Left lung (tissue), 10 donors: ENCODE results near the gene AGPAT3. TPM values are rescaled to one million over a fixed set of nuclear protein-coding genes. Genes with fewer than 3 reads are reported as not detected.
A peak's percentile ranks its signal among the peaks of the same experiment; 100 is the strongest.

Experiments
- ATAC-seq: fragments of 200-7000 bp; cut with Tn5 transposase; one replicate; pipeline ENCODE4 v1.9.1; 2020; ENCODE audit warnings: moderate library complexity
- DNase-seq, 4 donors: peaks; one replicate each; pipeline ENCODE4 v3.0.0-alpha.2; 2013 to 2020
- H3K27ac ChIP-seq, 2 donors: fragments of 200-600 bp; sonication (generic) in 1 of 2; one replicate each; pipeline versions ENCODE4 v1.5.0 to v1.8.0; 2020 to 2021
- H3K27me3 ChIP-seq, 2 donors: fragments of 200-600 bp; sonication (generic) in 1 of 2; one replicate each; pipeline versions ENCODE4 v1.5.0 to v1.8.0; 2020 to 2021
- H3K36me3 ChIP-seq, 2 donors: fragments of 200-600 bp; sonication (generic) in 1 of 2; one replicate each; pipeline versions ENCODE4 v1.5.0 to v1.8.0; 2020 to 2021
- H3K4me1 ChIP-seq, 2 donors: fragments of 200-600 bp; one replicate each; pipeline ENCODE4 v1.8.0; 2021
- H3K4me3 ChIP-seq, 2 donors: fragments of 200-600 bp; sonication (generic) in 1 of 2; one replicate each; pipeline versions ENCODE4 v1.5.0 to v1.8.0; 2020 to 2021; ENCODE audit warnings: mild to moderate bottlenecking in 1 of 2
- H3K9me3 ChIP-seq, 2 donors: fragments of 200-600 bp; sonication (generic) in 1 of 2; one replicate each; pipeline versions ENCODE4 v1.5.0 to v1.8.0; 2020 to 2021
- intact Hi-C, 2 donors: fragments of 100-400 bp; cut with DNase I; formaldehyde crosslinking; loops; one replicate each; pipeline versions ENCODE4 v1.11.2 to v1.14.2; 2022
- polyA plus RNA-seq, 6 donors: library from polyadenylated mRNA; unstranded; fragments of 120-200 nt; gene quantifications; one replicate each; pipeline ENCODE4 v1.2.1, GENCODE V29; 2013; ENCODE audit not compliant: insufficient read length in 6 of 6
- total RNA-seq, 2 donors: library from RNA; stranded (reverse); fragmentation: NEBNext Ultra II Directional; extraction: Animal tissue kit (Norgen Biotek cat#: 25700); gene quantifications; one replicate each; pipeline ENCODE4 v1.2.1, GENCODE V29; 2021
- TF ChIP-seq, protein P1 (sequence below), 2 donors: fragments of 200-600 bp; sonication (generic) in 1 of 2; IDR thresholded peaks; one replicate each; pipeline versions ENCODE4 v1.5.0 to v1.8.0; 2021; ENCODE audit warnings: antibody characterized with exemption in 2 of 2
- donor health status: DM: no; HTN: yes; CAD: no.
- donor health status: DM: no; HTN: no; CAD: no.

Gene AGPAT3
- total and polyA plus RNA-seq, 8 donors, result 37.4 to 111 (median 42.8) TPM

DNA sequence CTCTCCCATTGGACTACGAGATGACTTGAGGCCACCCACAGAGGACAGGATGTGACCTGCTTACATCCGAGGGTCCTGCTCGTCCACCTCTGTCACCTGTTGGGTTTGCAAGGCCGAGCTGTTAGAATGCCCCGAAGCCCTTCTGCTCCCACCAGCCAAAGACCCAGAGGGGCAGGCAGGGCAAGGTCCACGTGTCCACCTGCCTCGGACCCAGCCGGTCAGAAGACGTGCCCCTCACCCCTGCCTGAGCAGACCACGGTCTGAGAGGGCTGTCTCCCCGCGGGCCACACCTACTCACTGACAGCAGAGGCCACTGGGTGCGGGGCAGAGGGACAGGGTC, 116.8 kb downstream of the AGPAT3 start:
- peak in 1 of 4 donors; percentile 39 for DNase-seq
- TF ChIP-seq, protein P1, sequence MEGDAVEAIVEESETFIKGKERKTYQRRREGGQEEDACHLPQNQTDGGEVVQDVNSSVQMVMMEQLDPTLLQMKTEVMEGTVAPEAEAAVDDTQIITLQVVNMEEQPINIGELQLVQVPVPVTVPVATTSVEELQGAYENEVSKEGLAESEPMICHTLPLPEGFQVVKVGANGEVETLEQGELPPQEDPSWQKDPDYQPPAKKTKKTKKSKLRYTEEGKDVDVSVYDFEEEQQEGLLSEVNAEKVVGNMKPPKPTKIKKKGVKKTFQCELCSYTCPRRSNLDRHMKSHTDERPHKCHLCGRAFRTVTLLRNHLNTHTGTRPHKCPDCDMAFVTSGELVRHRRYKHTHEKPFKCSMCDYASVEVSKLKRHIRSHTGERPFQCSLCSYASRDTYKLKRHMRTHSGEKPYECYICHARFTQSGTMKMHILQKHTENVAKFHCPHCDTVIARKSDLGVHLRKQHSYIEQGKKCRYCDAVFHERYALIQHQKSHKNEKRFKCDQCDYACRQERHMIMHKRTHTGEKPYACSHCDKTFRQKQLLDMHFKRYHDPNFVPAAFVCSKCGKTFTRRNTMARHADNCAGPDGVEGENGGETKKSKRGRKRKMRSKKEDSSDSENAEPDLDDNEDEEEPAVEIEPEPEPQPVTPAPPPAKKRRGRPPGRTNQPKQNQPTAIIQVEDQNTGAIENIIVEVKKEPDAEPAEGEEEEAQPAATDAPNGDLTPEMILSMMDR (IDR thresholded peaks at IDR 0.05), result no peak
- Histone ChIP-seq H3K4me3 (no peak overlapping the region), H3K27ac (no peak overlapping the region), H3K27me3 (peaks cover 0 to 8% of the 10 kb centered on the region in 2 donors), H3K4me1 (no peaks in the 10 kb centered on the region), H3K9me3 (no peaks in the 10 kb centered on the region), H3K36me3 (peaks cover 0 to 73% of the 10 kb centered on the region in 2 donors)
- no peak for ATAC-seq
- intact Hi-C loops, result no loop called here

- TF ChIP-seq, protein P1 (IDR thresholded peaks at IDR 0.05), result no peak
- DNase-seq (peak in 1 of 4 donors; percentile 50), ATAC-seq (no peak)
- Histone ChIP-seq H3K4me1 (no peaks in the 10 kb centered on the region), H3K36me3 (peaks cover 0 to 65% of the 10 kb centered on the region in 2 donors), H3K27ac (no peak overlapping the region), H3K27me3 (peaks cover 0 to 8% of the 10 kb centered on the region in 2 donors), H3K4me3 (no peak overlapping the region), H3K9me3 (no peaks in the 10 kb centered on the region)
- intact Hi-C loops, result no loop called here
Measured at GRCh38 chr21:43982489-43983078, 117.6 kb downstream of the AGPAT3 start.

GRCh38 chr21:43983390-43983789, 118.4 kb downstream of the AGPAT3 start:
- peaks cover 0 to 57% of the 10 kb centered on the region in 2 donors for H3K36me3 ChIP-seq
- TF ChIP-seq, protein P1 (IDR thresholded peaks at IDR 0.05), result no peak
- intact Hi-C loops, result no loop called here
- ATAC-seq (no peak), DNase-seq (peak in 1 of 4 donors; percentile 77)
- H3K9me3 ChIP-seq, result no peaks in the 10 kb centered on the region
- H3K4me1 ChIP-seq, result no peaks in the 10 kb centered on the region
- H3K27me3 ChIP-seq, result peaks cover 0 to 8% of the 10 kb centered on the region in 2 donors
- H3K27ac ChIP-seq, result no peak overlapping the region
- no peak overlapping the region for H3K4me3 ChIP-seq

- TF ChIP-seq, protein P1 (IDR thresholded peaks at IDR 0.05), result no peak
- no peaks in the 10 kb centered on the region for H3K4me1 ChIP-seq
- H3K27ac ChIP-seq, result no peak overlapping the region
- intact Hi-C loops, result no loop called here
- peaks cover 0 to 52% of the 10 kb centered on the region in 2 donors for H3K36me3 ChIP-seq
- ATAC-seq, result no peak
- no peak overlapping the region for H3K4me3 ChIP-seq
- no peaks in the 10 kb centered on the region for H3K9me3 ChIP-seq
- DNase-seq, result peak in 1 of 4 donors; percentile 33
- peaks cover 0 to 8% of the 10 kb centered on the region in 2 donors for H3K27me3 ChIP-seq
Measured at GRCh38 chr21:43983860-43984420, 118.9 kb downstream of the AGPAT3 start.

DNA sequence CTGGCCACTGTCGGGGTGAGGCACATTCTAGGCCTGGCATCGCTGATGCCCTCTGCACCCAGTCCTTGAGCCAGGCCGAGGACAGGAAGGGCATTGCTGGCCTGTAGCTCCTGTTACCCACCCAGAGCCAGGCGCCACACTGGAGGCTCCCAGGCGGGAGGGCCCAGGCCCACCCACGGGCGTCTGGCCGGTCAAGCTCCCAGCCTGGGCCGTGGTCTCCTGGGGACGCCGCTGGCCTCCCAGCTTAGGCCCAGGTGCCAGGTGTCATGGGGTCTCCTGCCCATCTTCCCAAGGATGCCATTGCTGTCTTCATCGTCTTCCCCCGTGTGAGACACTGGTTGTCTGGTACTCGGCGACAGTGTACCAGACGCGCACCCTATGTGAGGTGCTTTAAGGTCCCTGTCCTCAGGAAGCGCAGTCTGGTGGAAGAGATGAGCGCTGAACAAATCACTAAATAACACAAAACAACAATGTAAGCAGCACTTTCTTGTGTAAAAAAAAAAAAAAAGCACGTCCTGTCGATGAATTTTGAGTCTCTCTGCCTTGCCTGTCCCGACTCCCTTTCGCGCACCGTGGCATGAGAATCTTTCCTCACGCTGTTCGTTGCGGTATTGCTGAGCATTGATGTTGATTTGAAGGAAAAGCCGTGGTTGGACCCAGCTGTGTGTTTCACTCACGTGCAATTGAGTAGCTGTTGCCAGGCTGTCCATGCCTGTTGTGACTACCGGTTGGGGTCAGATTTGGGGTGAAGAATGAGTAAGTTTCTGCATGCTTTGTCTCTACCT, 120.1 kb downstream of the AGPAT3 start:
- peaks cover 0 to 41% of the 10 kb centered on the region in 2 donors for H3K36me3 ChIP-seq
- DNase-seq (no peak), ATAC-seq (no peak)
- no peak overlapping the region for H3K27ac ChIP-seq
- H3K9me3 ChIP-seq, result no peaks in the 10 kb centered on the region
- TF ChIP-seq, protein P1 (IDR thresholded peaks at IDR 0.05), result no peak
- peaks cover 0 to 8% of the 10 kb centered on the region in 2 donors for H3K27me3 ChIP-seq
- H3K4me1 ChIP-seq, result no peaks in the 10 kb centered on the region
- intact Hi-C loops, result no loop called here
- no peak overlapping the region for H3K4me3 ChIP-seq
